PC-9 (cell line): Measurements from ENCODE around the gene BMP4.

Experiments used
- CTCF ChIP-seq: fragments of 200-600 bp; sonication (generic); conservative IDR thresholded peaks from 2 replicates; pipeline ENCODE4 v1.6.1; 2017; ENCODE audit warnings: mixed run types, antibody characterized with exemption, mild to moderate bottlenecking, moderate library complexity
- EZH2 ChIP-seq: fragments of 200-600 bp; sonication (generic); IDR thresholded peaks from 2 replicates; pipeline ENCODE4 v1.8.0; 2017; ENCODE audit warnings: antibody characterized with exemption, low read depth

GRCh38 chr14:53934778-53935414, 21.7 kb downstream of the BMP4 start:
- no peak for TF ChIP-seq CTCF
- no peak for TF ChIP-seq EZH2
